GM21360 (cell line): Measurements from ENCODE around the gene PLEKHB1.

ENCODE experiments used
- ATAC-seq: cut with Tn5 transposase; IDR thresholded peaks from one replicate; pipeline ENCODE4 v1.9.1; 2021; ENCODE audit warnings: mild to moderate bottlenecking, moderate library complexity; ENCODE audit not compliant: unreplicated experiment

PLEKHB1 gene

GRCh38 chr11:73648121-73648520, 1.7 kb downstream of the PLEKHB1 start:
- ATAC-seq, result no peak

- no peak for ATAC-seq
Observed at GRCh38 chr11:73648571-73649046, 2.2 kb downstream of the PLEKHB1 start.

DNA sequence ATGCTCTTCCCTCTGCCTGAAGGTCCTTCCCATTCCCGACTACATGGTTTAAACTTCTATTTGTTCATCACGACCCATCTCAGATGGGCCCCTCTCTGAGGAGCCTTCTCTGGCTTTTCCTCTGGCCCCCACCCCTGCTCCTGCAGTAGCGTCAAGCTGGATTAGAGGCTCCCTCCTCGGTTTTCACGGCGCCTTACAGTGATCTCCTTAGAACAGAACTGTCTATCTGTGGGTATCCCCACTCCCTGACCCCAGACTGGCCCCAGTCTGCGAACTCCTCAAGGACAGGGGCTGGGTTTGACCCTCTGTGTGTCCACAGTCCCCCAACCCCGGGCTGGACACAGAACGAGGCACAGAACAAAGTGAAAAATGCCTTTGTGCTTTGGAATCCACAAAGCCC, 2.8 kb downstream of the PLEKHB1 start:
- ATAC-seq, result no peak

DNA sequence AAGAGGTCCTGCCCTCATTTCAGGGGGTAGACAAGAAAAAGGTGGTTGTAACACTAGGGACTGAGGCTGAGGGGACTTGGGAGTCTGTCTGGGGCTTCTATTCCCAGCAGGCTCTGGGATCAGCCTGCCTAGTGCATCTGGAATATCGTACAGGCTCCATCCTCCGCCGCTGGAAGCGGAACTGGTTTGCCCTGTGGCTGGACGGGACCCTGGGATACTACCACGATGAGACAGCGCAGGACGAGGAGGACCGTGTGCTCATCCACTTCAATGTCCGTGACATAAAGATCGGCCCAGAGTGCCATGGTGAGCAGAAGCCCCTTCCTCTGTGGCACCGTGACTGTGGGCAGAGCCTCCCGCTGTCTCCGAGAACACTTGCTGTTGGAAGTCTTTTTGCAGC, 4.0 kb downstream of the PLEKHB1 start:
- no peak for ATAC-seq

DNA sequence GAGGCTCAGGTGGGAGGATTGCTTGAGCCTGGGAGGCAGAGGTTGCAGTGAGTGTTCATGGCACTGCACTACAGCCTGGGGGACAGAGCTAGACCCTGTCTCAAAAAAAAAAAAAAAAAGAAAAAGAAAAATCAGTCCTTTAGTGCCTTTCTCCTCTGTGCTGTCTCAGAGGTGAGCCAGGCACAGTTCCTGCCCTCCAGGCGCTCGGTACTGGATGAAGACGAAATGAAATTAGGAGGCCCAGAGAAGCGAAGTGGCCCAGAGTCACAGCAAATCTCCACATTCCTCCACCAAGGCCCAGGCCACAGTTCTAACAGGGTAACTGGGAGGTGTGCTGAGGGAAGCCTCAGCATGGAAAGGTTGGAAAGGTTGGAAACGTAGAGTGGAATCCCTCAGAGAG, 4.9 kb downstream of the PLEKHB1 start:
- no peak for ATAC-seq

GRCh38 chr11:73651661-73652045, 5.3 kb downstream of the PLEKHB1 start:
- ATAC-seq, result no peak

GRCh38 chr11:73652046-73652730, 5.8 kb downstream of the PLEKHB1 start:
- no peak for ATAC-seq

DNA sequence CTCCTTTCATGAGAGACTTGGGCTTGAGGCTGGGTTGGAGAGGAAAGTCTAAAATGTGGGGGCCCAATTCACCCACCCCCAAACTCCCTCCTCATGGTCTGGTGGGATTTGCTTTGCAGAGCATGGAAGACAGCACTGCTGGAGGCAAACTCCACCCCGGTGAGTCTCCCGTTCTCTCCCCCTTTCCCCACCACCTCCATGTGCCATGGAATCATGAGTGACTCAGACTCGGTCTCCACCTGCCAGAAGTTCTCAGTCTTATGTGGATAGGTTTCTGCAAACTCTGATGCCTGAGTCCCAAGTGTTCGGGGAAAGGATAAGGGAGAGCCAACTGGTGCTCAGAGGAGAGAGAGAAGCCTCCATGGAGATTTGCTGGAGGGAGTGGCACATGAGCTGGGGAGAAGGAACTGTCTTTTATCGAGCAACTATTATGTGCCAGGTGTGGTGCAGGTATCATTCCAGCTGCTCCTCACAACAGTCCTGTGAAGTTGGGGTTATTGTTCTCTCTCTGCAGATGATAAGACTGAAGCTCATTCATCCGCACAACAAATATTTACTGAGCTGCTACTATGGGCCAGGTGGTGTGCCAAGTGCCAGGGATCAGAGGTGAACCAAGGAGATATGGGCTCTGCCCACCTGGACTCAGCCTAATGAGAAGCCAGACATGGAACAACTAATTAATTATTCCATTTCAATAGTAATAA, 6.6 kb downstream of the PLEKHB1 start:
- no peak for ATAC-seq

GRCh38 chr11:73653996-73654395, 7.6 kb downstream of the PLEKHB1 start:
- no peak for ATAC-seq

- no peak for ATAC-seq
Observed at GRCh38 chr11:73654482-73655021, 8.2 kb downstream of the PLEKHB1 start.

DNA sequence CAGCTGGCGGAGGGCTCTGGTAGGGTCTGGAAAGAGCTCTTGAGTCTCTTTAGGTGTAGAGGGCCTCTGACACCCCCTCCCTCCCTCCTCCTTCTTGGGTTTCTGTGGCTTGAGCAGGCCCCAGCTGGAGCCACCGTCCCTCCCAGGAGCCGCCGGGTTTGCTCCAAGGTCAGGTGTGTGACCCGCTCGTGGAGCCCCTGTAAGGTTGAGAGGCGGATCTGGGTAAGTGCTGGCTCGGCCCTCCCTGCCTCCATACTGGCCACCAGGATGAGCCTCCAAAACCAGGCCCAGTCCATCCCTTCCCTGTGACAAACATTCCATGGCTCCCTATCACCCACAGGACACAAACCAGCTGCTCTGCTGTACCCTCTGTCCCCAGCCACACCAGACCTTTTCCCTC, 9.3 kb downstream of the PLEKHB1 start:
- ATAC-seq, result no peak

- ATAC-seq, result no peak
Observed at GRCh38 chr11:73656985-73657384, 10.6 kb downstream of the PLEKHB1 start.

DNA sequence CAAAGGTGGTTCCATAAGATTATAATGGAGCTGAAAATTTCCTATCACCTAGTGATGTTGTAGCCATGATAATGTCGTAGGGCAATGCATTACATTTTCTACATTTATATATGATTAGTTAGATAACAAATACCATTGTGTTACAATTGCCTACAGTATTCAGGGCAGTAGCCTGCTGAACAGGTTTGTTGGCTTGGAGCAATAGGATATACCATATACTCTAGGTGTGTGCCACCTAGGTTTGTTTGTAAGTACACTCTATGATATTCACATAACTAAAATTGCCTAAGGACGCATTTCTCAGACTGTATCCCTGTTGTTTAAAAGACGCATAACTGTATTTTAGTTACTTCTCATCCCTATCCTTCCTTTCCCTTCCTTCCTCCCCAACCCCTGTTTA, 13.6 kb downstream of the PLEKHB1 start:
- no peak for ATAC-seq

DNA sequence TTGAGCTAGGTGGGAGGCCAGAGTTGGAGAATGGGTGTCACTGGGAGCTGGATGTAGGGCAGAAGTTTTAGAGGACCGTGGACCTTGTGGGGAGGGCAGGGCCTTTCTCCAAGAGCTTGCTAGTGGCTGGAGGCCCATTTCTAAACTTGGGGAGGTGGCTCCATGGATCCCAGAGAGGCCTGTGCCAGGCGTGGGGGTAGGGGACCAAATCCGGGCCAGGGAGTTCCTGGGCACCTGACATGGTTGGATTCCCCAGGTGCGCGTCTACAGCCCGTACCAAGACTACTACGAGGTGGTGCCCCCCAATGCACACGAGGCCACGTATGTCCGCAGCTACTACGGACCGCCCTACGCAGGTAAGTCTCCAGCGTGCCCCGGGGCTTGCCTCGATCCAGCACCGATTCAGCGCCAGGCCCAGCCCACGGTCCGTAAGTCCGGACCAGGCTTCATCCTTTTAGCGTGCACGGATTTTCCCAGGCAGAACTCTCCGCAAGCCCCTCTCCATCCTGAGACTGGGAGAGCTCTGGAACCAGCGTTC, 14.2 kb downstream of the PLEKHB1 start:
- no peak for ATAC-seq

DNA sequence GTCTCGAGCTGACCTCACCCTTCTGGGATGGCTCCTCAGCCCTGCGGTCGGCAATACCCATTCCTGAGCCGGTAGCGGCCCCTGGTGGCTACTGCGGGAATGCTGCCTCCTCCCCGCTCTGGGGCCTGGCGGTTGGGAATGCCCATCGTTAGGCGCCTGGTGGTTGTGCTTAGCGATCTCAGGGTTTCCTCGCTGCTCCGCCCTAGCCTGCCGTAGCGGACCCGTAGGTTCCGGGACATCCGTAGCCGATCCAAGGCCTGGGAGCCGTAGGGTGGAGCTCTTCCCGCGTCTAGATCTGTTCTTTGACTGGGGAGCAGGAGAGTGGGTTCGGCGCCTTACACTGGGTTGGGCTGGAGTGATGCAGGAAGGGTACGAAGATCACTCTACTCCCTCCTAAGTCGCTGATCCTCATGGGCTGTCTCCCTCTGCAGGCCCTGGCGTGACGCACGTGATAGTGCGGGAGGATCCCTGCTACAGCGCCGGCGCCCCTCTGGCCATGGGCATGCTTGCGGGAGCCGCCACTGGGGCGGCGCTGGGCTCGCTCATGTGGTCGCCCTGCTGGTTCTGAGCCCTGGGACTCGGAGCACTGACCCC, 14.8 kb downstream of the PLEKHB1 start:
- ATAC-seq, result peak; percentile 79

- no peak for ATAC-seq
Observed at GRCh38 chr11:73662445-73663157, 16.2 kb downstream of the PLEKHB1 start.

DNA sequence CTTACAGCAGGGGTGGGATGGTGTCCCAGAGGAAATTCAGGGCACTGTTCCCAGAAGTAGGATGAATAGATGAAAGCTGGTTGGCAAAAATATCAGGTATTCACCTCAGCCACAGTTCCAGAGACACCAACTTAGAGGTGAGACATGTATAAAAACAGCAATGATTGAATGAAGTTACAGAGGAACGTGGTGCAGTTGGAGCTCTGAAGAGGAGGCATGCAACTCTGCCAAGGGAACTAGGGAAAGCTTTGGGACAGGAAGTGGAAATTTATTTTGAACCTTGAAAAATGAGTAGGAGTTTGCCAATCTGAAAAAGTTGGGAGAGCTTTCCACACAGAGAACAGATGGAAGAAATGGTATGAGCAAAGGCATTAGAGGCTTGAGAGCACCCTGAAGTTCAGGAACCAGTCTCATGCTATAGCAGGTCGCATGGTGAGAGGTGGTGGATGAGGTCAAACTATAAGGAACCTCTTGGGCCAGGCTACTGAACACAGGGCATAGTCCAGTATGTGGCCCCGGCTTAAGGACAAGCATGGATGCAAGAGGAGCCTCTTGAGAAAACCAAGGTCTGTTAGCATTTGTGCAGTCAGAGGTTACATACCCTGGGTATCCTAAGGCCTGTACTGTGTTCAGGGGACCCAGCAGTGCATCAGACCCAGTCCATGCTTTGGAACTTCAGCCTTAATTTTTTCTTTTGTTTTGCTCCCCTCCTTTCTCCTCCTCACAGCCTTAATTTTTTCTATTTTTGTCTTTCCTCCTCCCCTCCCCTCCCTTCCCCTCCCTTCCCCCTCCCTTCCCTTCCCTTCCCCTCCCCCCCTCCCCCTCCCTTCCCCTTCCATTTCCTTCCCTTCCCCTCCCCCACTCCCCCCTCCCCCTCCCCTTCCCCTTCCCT, 17.5 kb downstream of the PLEKHB1 start:
- ATAC-seq, result no peak

DNA sequence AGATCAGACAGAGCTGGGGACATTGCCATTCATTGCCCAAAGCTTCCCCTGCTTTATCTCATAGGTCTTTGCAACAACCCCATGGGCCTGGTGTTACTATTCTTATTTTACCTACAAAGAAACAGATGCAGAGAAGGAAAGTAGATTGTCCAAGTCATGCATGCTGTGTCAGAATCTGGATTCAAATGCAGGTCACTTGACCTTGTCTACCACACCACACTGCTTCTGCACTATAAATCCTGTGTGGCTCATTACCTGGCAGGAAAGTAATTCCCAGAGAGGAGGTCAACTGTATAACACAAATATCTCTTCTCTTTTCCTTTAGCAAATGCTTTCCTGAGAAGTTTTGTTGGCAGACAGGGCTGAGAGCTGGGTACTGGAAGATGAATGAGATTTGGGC, 18.5 kb downstream of the PLEKHB1 start:
- no peak for ATAC-seq

DNA sequence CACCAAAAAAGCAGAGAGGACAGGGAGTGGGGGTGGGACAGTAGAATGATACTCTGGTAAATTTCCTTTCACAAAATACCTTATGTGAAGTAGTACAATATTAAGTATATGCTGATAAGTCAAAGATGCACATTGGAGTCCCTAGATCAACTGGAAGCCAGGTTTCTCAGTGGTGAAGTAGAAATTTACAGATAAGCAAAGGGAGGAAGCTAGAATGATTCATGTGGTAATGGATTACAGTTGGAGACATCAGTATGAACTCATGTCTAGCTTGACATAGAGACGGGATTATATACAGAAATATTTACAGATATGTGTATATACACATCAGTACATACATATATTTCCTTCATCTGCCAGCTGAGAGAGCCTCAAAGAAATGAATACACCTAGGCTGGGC, 21.5 kb downstream of the PLEKHB1 start:
- ATAC-seq, result no peak

DNA sequence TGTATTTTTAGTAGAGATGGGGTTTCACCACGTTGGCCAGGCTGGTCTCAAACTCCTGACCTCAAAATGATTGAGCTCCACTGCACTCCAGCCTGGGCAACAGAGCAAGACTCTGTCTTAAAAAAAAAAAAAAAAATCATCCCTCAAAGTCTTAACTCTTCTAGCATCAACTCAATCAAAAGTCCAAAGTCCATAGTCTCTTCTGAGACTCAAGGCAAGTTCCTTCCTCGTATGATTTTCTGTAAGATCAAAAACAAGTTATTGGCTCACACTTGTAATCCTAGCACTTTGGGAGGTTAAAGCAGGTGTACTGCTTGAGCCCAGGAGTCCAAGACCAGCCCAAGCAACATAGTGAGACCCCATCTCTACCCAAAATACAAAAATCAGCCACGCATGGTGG, 24.4 kb downstream of the PLEKHB1 start:
- ATAC-seq, result no peak
